HTERT RPE-1 (cell line): ENCODE measurements around the gene FOXC2.
"Not testable (repeated sequence)": the region's sequence is repeated elsewhere in the genome, so short reads cannot be mapped to it uniquely, and the experiment has no call there.

Source experiments
- in situ Hi-C: fragments of 300-500 bp; cut with MboI; formaldehyde crosslinking; loops from 4 replicates; pipeline ENCODE4 v1.14.3; 2020; ENCODE audit warnings: low sequenced_read_pairs

FOXC2 gene

GRCh38 chr16:86585821-86586611, 19.4 kb downstream of the FOXC2 start:
- in situ Hi-C loops = no loop called here

GRCh38 chr16:86587487-86587886, 20.9 kb downstream of the FOXC2 start:
- in situ Hi-C loops = no loop called here

GRCh38 chr16:86587955-86588354, 21.3 kb downstream of the FOXC2 start:
- in situ Hi-C loops = not testable (repeated sequence)

- in situ Hi-C loops = no loop called here
Measured at GRCh38 chr16:86590501-86591144, 24.0 kb downstream of the FOXC2 start.

GRCh38 chr16:86591270-86591669, 24.6 kb downstream of the FOXC2 start:
- in situ Hi-C loops = no loop called here

- in situ Hi-C loops = no loop called here
Measured at GRCh38 chr16:86593913-86594620, 27.4 kb downstream of the FOXC2 start.

GRCh38 chr16:86594721-86595120, 28.1 kb downstream of the FOXC2 start:
- in situ Hi-C loops = no loop called here

GRCh38 chr16:86595983-86596605, 29.5 kb downstream of the FOXC2 start:
- in situ Hi-C loops = no loop called here

- in situ Hi-C loops = no loop called here
Measured at GRCh38 chr16:86597126-86597879, 30.7 kb downstream of the FOXC2 start.

GRCh38 chr16:86597880-86598606, 31.4 kb downstream of the FOXC2 start:
- in situ Hi-C loops = no loop called here

- in situ Hi-C loops = no loop called here
Measured at GRCh38 chr16:86598607-86599565, 32.3 kb downstream of the FOXC2 start.

- in situ Hi-C loops = no loop called here
Measured at GRCh38 chr16:86601356-86601755, 34.7 kb downstream of the FOXC2 start.

GRCh38 chr16:86602521-86602920, 35.9 kb downstream of the FOXC2 start:
- in situ Hi-C loops = no loop called here

- in situ Hi-C loops = no loop called here
Measured at GRCh38 chr16:86604436-86605193, 38.0 kb downstream of the FOXC2 start.

- in situ Hi-C loops = no loop called here
Measured at GRCh38 chr16:86605950-86606349, 39.3 kb downstream of the FOXC2 start.

- in situ Hi-C loops = no loop called here
Measured at GRCh38 chr16:86608301-86608747, 41.7 kb downstream of the FOXC2 start.

- in situ Hi-C loops = no loop called here
Measured at GRCh38 chr16:86609115-86609514, 42.5 kb downstream of the FOXC2 start.

GRCh38 chr16:86609661-86610060, 43.0 kb downstream of the FOXC2 start:
- in situ Hi-C loops = no loop called here
